GM12873 (cell line): ENCODE data around the gene NOL4L.

ENCODE experiments used
- CTCF ChIP-seq: IDR thresholded peaks from 2 replicates; pipeline ENCODE4 v1.5.1; 2012; ENCODE audit warnings: low read depth, mild to moderate bottlenecking, moderate library complexity, low read length, control low read depth; ENCODE audit not compliant: insufficient read depth; ENCODE audit errors: missing control alignments

Gene NOL4L

GRCh38 chr20:32544260-32544722 is 40.8 kb downstream of the NOL4L start:
- no peak for TF ChIP-seq CTCF

- TF ChIP-seq CTCF = no peak
Measured at GRCh38 chr20:32543570-32544259, 41.4 kb downstream of the NOL4L start.

DNA sequence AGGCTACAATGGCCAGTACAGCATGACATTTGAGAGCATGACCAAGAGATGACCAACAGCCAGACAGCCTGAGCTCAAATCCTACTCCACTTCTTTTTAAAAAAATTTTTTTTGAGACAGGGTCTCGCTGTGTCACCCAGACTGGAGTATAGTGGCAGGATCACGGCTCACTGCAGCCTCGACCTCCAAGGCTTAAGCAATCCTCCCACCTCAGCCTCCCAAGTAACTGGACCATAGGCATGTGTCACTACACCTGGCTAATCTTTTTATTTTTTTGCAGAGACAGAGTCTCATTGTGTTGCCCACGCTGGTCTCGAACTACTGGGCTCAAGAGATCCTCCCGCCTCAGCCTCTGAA is 42.9 kb downstream of the NOL4L start:
- TF ChIP-seq CTCF = no peak

DNA sequence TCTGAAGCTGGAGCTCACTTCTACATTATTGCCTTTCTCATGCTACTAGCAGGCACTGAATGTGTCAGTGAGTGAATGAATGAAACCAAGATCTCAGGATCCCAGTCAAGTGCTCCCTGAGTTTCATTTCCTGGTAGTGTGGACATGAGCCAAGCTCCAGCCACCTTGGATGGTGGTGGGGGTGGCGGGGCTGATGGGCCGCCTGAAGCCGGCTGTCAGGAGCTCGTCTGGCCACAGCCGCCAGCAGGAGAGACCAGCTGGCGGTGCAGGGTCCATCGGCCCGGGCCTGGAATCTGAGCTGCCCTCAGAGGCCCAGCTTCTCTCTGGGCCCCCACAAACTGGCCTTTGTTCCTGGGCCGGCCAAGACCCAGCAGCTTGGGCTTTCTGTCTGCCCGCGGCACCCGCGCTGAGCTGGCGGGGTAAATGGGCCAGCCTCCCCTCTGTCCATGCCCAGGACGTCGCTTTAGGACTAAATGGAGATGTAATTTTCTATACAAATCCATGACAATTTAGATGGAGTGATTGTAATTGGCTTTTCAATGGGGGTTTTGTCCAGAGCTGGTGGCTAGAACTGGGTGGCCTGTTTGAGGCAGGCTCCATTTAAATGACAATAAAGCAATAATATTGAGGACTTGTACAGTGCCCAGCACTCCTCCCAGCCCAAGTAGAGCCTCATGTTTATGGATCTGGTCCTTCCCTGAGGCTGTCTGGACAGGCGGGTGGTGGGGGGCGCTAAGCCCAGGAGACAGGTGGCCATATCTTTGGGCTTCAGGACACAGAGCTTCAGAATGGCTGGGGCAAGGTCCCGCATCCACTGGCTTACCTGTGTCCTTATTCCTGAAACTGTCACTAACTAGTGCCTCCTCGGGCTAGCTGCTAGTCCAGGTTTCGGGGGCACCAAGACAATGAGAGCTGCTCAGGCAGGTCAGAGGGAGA is 43.5 kb downstream of the NOL4L start:
- TF ChIP-seq CTCF = no peak

- no peak for TF ChIP-seq CTCF
Measured at GRCh38 chr20:32539817-32540675, 45.1 kb downstream of the NOL4L start.

DNA sequence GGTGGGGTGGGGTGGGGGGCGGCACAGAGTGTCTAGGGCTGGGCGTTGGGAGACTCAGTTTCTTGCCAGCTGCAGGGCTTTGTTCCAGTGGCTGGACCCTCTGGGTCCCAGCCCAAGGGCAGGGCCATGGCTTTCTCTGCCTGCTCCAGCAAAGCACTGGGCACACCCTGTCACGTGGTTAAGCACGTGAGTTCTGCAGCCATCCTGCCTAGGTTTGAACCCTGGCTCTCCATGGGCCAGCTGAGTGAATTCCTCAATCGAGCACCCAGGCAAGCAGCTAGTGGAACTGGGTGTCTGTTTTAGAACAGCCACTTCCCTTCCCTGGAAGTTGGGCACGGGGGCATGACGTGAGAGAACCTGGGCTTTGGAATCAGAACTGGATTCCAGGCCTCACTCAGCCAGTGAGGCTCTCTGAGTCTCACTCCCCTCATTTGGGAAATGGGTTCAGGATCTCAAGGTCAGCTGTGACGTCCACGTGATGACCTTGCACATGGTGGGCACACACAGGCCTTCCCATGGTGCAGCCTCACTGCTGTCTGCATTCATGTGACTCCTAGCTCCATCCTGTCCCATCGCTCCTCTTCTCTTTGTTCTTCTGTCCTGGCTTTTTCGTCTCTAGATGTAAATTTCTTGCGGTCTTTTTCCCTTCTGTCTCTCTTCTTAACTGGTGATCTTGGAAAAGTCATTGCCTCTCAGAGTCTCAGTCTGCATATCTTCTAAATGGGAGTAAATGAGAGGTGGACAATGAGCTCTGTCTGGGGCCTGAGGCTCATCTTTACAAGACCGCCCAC is 45.9 kb downstream of the NOL4L start:
- TF ChIP-seq CTCF = no peak
